Keratinocyte (primary cell): ENCODE data around the gene SYNGR1. TPM values are rescaled to one million over a fixed set of nuclear protein-coding genes. Genes with fewer than 3 reads are reported as not detected.
A peak's percentile ranks its signal among the peaks of the same experiment; 100 is the strongest.

ENCODE experiments used
- DNase-seq: peaks from one replicate; pipeline ENCODE4 v3.0.0-alpha.2; 2011; ENCODE audit warnings: low read depth, missing footprints, low spot score
- FAIRE-seq: peaks from 2 replicates; lab custom pipeline; 2011; peaks lifted over from hg19 to GRCh38; lab: Jason Lieb, UNC
- H2AFZ ChIP-seq: 2 replicates; pipeline ENCODE4 v1.6.0; 2012; ENCODE audit warnings: low read length, control low read depth, inconsistent platforms; ENCODE audit not compliant: control insufficient read depth
- H3K27ac ChIP-seq: 2 replicates; pipeline ENCODE4 v1.5.1; 2011; ENCODE audit warnings: low read length; ENCODE audit not compliant: control insufficient read depth, insufficient read depth
- H3K27me3 ChIP-seq: 3 replicates; pipeline ENCODE4 v1.6.0; 2011; ENCODE audit warnings: low read length; ENCODE audit not compliant: control insufficient read depth, insufficient read depth; ENCODE audit errors: extremely low read depth
- H3K36me3 ChIP-seq, 2 experiments: 2 replicates in 1 of 2; 3 replicates in 1 of 2; pipeline ENCODE4 v1.5.1; 2011; ENCODE audit warnings: low read length in 2 of 2, mild to moderate bottlenecking in 1 of 2; ENCODE audit not compliant: control insufficient read depth in 2 of 2, insufficient read depth in 2 of 2; ENCODE audit errors: extremely low read depth in 1 of 2
- H3K4me1 ChIP-seq: 3 replicates; pipeline ENCODE4 v1.5.1; 2011; ENCODE audit warnings: low read length; ENCODE audit not compliant: control insufficient read depth, insufficient read depth; ENCODE audit errors: extremely low read depth
- H3K4me2 ChIP-seq: 3 replicates; pipeline ENCODE4 v1.6.0; 2011; ENCODE audit warnings: low read depth, low read length; ENCODE audit not compliant: control insufficient read depth, insufficient read depth; ENCODE audit errors: extremely low read depth
- H3K4me3 ChIP-seq, 3 experiments: fragments of 200-600 bp in 1 of 3; sonication (generic) in 1 of 3; 2 replicates in 2 of 3; 3 replicates in 1 of 3; pipeline ENCODE4 v1.5.1; 2011 to 2016; ENCODE audit warnings: low read length in 3 of 3, mild to moderate bottlenecking in 3 of 3, control low read depth in 2 of 3, inconsistent platforms in 1 of 3, low read depth in 1 of 3, mixed read lengths in 1 of 3, mixed run types in 1 of 3, moderate library complexity in 1 of 3; ENCODE audit not compliant: control insufficient read depth in 2 of 3, insufficient read depth in 2 of 3; ENCODE audit errors: extremely low read depth in 1 of 3
- H3K79me2 ChIP-seq: 2 replicates; pipeline ENCODE4 v1.6.0; 2012; ENCODE audit warnings: low read length; ENCODE audit not compliant: control insufficient read depth, insufficient read depth
- H3K9ac ChIP-seq: 3 replicates; pipeline ENCODE4 v1.6.0; 2011; ENCODE audit warnings: low read length; ENCODE audit not compliant: control insufficient read depth, insufficient read depth; ENCODE audit errors: extremely low read depth
- H3K9me1 ChIP-seq: 3 replicates; pipeline ENCODE4 v1.6.0; 2011; ENCODE audit warnings: low read length; ENCODE audit not compliant: control insufficient read depth, insufficient read depth; ENCODE audit errors: extremely low read depth
- H3K9me3 ChIP-seq: 2 replicates; pipeline ENCODE4 v1.5.1; 2012; ENCODE audit warnings: low read depth, low read length; ENCODE audit not compliant: control insufficient read depth
- H4K20me1 ChIP-seq: 3 replicates; pipeline ENCODE4 v1.6.0; 2011; ENCODE audit warnings: low read length; ENCODE audit not compliant: control insufficient read depth, insufficient read depth; ENCODE audit errors: extremely low read depth
- EZH2 ChIP-seq: IDR thresholded peaks from one replicate; pipeline ENCODE4 v1.6.1; 2012; ENCODE audit warnings: inconsistent platforms, mild to moderate bottlenecking, low read length, moderate library complexity
- dilution Hi-C: fragments of 300-500 bp; cut with MboI; formaldehyde crosslinking; loops from one replicate; pipeline ENCODE4 v1.7.0; 2020; ENCODE audit warnings: low sequenced_read_pairs; ENCODE audit not compliant: extremely low pct_ligation_motif_present
- polyA plus RNA-seq, 5 experiments: library from polyadenylated mRNA; depleted of rRNA in 3 of 5; stranded (reverse) in 3 of 5; stranded (forward) in 1 of 5; unstranded in 1 of 5; fragments of >200 nt; gene quantifications; 1 replicate in 1 of 5; 2 replicates in 3 of 5; 3 replicates in 1 of 5; pipeline versions ENCODE4 v1.2.1 to v1.2.3, GENCODE V29; 2011 to 2012; ENCODE audit warnings: missing spikeins in 2 of 5, low read depth in 1 of 5, low replicate concordance in 1 of 5
- TF ChIP-seq, protein P1 (sequence below), 3 experiments: IDR thresholded peaks in 1 of 3; conservative IDR thresholded peaks in 1 of 3; optimal IDR thresholded peaks in 1 of 3; 2 replicates in 2 of 3; 3 replicates in 1 of 3; pipeline versions ENCODE3 to v1.5.1; 2011; ENCODE audit warnings: low read length in 3 of 3, mild to moderate bottlenecking in 3 of 3, moderate library complexity in 2 of 3, control low read depth in 1 of 3, inconsistent platforms in 1 of 3; ENCODE audit not compliant: insufficient read depth in 2 of 3; ENCODE audit errors: extremely low read depth in 1 of 3

SYNGR1 gene
- polyA plus RNA-seq, 1 donor (not counting 4 experiments of a cell fraction or from before 2014, with no cell fraction given) = 0.63 TPM

DNA sequence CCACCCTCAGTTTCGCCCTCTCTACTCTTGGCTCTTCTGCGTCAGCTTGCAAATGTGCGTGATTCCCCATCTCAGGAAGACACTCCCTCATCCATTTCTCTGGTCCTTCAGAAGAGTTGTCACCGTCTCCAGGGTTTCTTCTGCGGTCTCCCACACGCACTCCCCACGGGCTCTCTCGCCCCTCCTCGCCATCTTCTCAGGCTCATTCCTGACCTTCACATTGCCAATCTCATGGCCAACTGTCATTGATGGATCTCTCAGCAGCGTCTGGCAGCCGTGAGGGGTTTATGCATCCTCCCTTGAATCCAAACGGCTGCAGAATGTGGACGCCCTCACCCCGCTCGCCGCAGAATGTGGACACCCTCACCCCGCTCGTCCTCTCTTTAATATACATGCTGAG lies 10.5 kb downstream of the SYNGR1 start:
- FAIRE-seq (no peak), DNase-seq (no peak)
- Histone ChIP-seq H3K9me1 (no peaks in the 10 kb centered on the region), H3K27me3 (peaks cover 12% of the 10 kb centered on the region), H3K4me1 (peaks cover 16% of the 10 kb centered on the region), H3K9me3 (no peaks in the 10 kb centered on the region), H3K27ac (no peak overlapping the region), H3K79me2 (no peaks in the 10 kb centered on the region), H3K4me3 (no peak overlapping the region), H3K9ac (no peak overlapping the region), H3K36me3 (no peaks in the 10 kb centered on the region), H4K20me1 (no peaks in the 10 kb centered on the region), H2AFZ (no peak overlapping the region), H3K4me2 (no peak overlapping the region)
- dilution Hi-C loops = no loop called here
- TF ChIP-seq, protein P1, sequence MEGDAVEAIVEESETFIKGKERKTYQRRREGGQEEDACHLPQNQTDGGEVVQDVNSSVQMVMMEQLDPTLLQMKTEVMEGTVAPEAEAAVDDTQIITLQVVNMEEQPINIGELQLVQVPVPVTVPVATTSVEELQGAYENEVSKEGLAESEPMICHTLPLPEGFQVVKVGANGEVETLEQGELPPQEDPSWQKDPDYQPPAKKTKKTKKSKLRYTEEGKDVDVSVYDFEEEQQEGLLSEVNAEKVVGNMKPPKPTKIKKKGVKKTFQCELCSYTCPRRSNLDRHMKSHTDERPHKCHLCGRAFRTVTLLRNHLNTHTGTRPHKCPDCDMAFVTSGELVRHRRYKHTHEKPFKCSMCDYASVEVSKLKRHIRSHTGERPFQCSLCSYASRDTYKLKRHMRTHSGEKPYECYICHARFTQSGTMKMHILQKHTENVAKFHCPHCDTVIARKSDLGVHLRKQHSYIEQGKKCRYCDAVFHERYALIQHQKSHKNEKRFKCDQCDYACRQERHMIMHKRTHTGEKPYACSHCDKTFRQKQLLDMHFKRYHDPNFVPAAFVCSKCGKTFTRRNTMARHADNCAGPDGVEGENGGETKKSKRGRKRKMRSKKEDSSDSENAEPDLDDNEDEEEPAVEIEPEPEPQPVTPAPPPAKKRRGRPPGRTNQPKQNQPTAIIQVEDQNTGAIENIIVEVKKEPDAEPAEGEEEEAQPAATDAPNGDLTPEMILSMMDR (optimal IDR thresholded peaks at IDR 0.05 in 1 of 3, IDR thresholded peaks at IDR 0.05 in 1 of 3, conservative IDR thresholded peaks at IDR 0.05 in 1 of 3; ENCODE audit: extremely low read depth in 1 of 3, insufficient read depth in 2 of 3, low read length in 3 of 3) = no peak
- TF ChIP-seq EZH2 = no peak

DNA sequence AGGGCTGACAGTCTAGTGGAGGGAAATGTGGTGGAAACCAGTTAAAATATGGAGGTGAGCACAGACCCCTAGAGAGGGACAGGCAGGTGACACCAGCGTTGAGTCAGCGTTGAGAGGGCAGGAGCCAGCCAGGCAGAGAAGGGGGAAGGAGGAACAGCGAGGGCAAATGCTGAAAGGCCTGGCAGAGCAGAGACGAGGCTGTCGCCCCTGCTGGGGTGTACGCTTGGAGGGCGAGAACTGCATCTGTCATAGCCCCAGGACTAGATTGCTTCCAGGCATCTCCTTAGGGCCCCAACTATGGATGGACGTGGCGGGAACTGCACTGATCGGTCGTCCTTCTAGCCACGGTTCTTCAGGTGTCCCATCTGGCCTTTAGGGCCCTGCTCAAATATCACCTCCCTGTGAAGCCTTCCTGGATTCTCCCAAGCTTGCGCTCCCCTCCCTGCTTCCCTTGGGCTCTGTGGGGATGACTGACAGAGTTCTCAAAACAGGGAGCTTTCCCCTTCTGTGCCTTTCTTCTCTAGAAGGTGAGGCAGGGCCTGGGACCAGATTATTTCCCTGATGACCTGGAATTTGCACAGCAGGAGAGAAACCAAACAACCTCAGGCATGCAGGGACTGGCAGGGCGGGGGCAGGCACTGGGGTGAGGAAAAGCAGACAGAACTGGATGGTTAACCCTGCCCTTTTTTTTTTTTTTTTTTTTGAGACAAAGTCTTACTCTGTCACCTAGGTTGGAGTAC lies 11.1 kb downstream of the SYNGR1 start:
- no peaks in the 10 kb centered on the region for H4K20me1 ChIP-seq
- H3K27ac ChIP-seq = peak overlapping the region; percentile 26

More for the DNA sequence above, 11.1 kb downstream of the SYNGR1 start:
- Histone ChIP-seq H3K36me3 (no peaks in the 10 kb centered on the region), H3K9me3 (no peaks in the 10 kb centered on the region), H3K4me1 (peaks cover 16% of the 10 kb centered on the region), H3K4me2 (peak overlapping the region; percentile 71), H3K79me2 (no peaks in the 10 kb centered on the region), H3K9me1 (no peaks in the 10 kb centered on the region), H3K4me3 (peak overlapping the region in 1 of 3 experiments; percentile 34), H3K27me3 (peaks cover 12% of the 10 kb centered on the region), H3K9ac (peak overlapping the region; percentile 47), H2AFZ (peak overlapping the region; percentile 86)
- no peak for DNase-seq
- TF ChIP-seq EZH2 = no peak
- TF ChIP-seq, protein P1 (optimal IDR thresholded peaks at IDR 0.05 in 1 of 3, IDR thresholded peaks at IDR 0.05 in 1 of 3, conservative IDR thresholded peaks at IDR 0.05 in 1 of 3; ENCODE audit: extremely low read depth in 1 of 3, insufficient read depth in 2 of 3, low read length in 3 of 3) = no peak
- no peak for FAIRE-seq
- dilution Hi-C loops = no loop called here
